Nephron (organoid): ENCODE results near the gene PLD3.

Experiments used
- H3K27ac Mint-ChIP-seq, 3 experiments: 2 replicates each; pipeline ENCODE4 v1.8.0; 2020; ENCODE audit warnings: mixed read lengths in 3 of 3, mild to moderate bottlenecking in 2 of 3, moderate library complexity in 1 of 3
- H3K27me3 Mint-ChIP-seq: 2 replicates; pipeline ENCODE4 v1.8.0; 2021; ENCODE audit warnings: low read depth, mild to moderate bottlenecking, moderate library complexity, mixed read lengths
- H3K36me3 Mint-ChIP-seq: 2 replicates; pipeline ENCODE4 v1.8.0; 2020; ENCODE audit warnings: low read depth, mixed read lengths
- H3K4me1 Mint-ChIP-seq: 2 replicates; pipeline ENCODE4 v1.8.0; 2020; ENCODE audit warnings: mixed read lengths
- H3K4me3 Mint-ChIP-seq, 3 experiments: 2 replicates each; pipeline ENCODE4 v1.8.0; 2020; ENCODE audit warnings: mild to moderate bottlenecking in 3 of 3, mixed read lengths in 3 of 3, moderate library complexity in 2 of 3
- H3K9me3 Mint-ChIP-seq: 2 replicates; pipeline ENCODE4 v1.8.0; 2020; ENCODE audit warnings: mixed read lengths
- TF ChIP-seq, protein P1 (sequence below), 3 experiments: fragments of 200-600 bp; sonication (generic); IDR thresholded peaks; one replicate each; pipeline ENCODE4 v1.5.0; 2021; ENCODE audit warnings: antibody characterized with exemption in 3 of 3; ENCODE audit not compliant: unreplicated experiment in 3 of 3

PLD3 gene

GRCh38 chr19:40390084-40390742 is 41.7 kb downstream of the PLD3 start, which contains the start of gene HIPK4:
Gene HIPK4, minus strand, starts transcription at chr19:40390181. Its CDS starts 279 bp downstream, at chr19:40389902.
- TF ChIP-seq, protein P1, sequence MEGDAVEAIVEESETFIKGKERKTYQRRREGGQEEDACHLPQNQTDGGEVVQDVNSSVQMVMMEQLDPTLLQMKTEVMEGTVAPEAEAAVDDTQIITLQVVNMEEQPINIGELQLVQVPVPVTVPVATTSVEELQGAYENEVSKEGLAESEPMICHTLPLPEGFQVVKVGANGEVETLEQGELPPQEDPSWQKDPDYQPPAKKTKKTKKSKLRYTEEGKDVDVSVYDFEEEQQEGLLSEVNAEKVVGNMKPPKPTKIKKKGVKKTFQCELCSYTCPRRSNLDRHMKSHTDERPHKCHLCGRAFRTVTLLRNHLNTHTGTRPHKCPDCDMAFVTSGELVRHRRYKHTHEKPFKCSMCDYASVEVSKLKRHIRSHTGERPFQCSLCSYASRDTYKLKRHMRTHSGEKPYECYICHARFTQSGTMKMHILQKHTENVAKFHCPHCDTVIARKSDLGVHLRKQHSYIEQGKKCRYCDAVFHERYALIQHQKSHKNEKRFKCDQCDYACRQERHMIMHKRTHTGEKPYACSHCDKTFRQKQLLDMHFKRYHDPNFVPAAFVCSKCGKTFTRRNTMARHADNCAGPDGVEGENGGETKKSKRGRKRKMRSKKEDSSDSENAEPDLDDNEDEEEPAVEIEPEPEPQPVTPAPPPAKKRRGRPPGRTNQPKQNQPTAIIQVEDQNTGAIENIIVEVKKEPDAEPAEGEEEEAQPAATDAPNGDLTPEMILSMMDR (IDR thresholded peaks at IDR 0.05; ENCODE audit: unreplicated experiment in 3 of 3) = no peak
- Mint-ChIP-seq H3K27ac (no peak within 1 kb of the TSS), H3K9me3 (no peaks in the 10 kb centered on the region), H3K4me3 (no peak within 1 kb of the TSS), H3K4me1 (peaks cover 6% of the 10 kb centered on the region), H3K27me3 (no peaks in the 10 kb centered on the region), H3K36me3 (no peaks in the 10 kb centered on the region)

GRCh38 chr19:40392123-40392522 is 43.6 kb downstream of the PLD3 start:
- Mint-ChIP-seq H3K4me3 (no peak overlapping the region), H3K4me1 (peaks cover 2% of the 10 kb centered on the region), H3K36me3 (no peaks in the 10 kb centered on the region), H3K27ac (no peak overlapping the region), H3K27me3 (peaks cover 5% of the 10 kb centered on the region), H3K9me3 (no peaks in the 10 kb centered on the region)
- TF ChIP-seq, protein P1 (IDR thresholded peaks at IDR 0.05; ENCODE audit: unreplicated experiment in 3 of 3) = no peak

DNA sequence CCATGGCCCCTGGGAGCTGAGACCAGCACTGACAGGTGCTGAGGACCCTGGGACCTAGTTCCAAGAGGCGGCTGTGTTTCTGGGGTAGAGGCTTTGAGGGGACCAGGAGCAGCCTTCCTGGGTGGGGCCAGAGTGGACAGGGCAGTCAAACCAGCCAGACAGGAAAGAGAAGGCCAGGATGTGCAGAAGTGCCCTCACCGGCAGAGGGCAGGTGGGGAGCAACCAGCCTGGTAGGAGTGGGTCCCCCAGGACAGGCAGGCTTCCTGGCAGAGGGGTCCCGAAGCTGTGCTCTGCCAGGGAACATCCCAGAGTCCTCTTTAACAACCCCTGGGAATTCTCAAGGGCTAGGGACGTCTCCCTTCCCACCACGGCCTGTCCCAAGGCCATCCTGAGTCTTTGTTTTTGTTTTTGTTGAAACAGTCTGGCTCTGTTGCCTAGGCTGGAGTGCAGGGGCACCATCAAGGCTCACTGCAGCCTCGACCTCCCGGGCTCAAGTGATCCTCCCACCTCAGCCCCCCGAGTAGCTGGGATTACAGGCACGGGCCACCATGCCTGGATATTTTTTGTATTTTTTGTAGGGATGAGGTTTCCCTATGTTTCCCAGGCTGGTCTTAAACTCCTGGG is 44.5 kb downstream of the PLD3 start:
- TF ChIP-seq, protein P1 (IDR thresholded peaks at IDR 0.05; ENCODE audit: unreplicated experiment in 3 of 3) = no peak
- H3K4me1 Mint-ChIP-seq = no peaks in the 10 kb centered on the region
- no peaks in the 10 kb centered on the region for H3K36me3 Mint-ChIP-seq
- H3K27me3 Mint-ChIP-seq = peaks cover 5% of the 10 kb centered on the region
- no peak overlapping the region for H3K4me3 Mint-ChIP-seq
- no peaks in the 10 kb centered on the region for H3K9me3 Mint-ChIP-seq
- no peak overlapping the region for H3K27ac Mint-ChIP-seq

DNA sequence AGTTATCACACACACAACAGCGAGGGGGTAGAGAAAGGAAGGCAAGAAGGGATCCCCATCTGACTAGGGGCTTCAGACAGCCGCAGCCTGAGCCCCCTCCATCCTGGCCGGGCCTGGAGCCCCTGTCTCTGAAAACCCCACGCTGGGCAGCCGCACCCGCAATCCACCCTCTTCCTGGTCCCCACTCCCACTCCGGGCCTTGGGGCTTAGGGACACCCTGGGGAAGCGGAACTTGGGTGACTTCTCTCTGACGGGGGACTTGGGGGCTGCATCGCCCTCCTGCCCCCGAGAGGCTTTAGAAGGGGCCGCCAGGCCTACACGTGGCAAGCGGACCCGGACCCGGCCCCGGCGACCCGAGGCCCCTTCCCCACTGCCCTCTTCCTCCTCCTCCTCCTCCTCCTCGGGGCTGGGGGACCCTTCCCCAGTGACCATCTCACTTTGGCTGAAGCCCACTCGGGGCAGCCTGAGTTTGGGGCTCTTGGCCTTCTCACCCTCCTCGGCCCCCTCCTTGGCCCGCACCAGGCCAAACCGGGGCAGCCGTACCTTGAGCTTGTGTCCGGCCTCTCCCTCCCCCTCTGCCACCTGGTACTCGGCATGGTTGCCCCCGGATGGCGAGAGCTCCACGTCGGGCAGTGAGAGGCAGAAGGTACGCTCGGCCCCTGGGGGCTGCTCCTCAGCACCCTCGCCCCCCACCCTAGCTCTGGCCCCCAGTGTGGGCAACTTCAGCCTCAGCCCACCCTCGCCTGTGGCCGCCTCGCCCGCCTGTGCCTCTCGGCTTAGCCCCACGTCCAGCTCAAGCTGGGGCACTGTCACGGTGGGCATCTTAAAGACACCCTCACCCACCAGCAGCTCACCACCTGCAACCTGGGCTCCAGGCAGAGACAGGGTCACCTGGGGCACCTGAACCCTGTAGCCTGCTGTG is 45.7 kb downstream of the PLD3 start:
- Mint-ChIP-seq H3K27ac (no peak overlapping the region), H3K36me3 (peaks cover 3% of the 10 kb centered on the region), H3K4me1 (peaks cover 3% of the 10 kb centered on the region), H3K27me3 (peaks cover 5% of the 10 kb centered on the region), H3K4me3 (no peak overlapping the region), H3K9me3 (no peaks in the 10 kb centered on the region)
- TF ChIP-seq, protein P1 (IDR thresholded peaks at IDR 0.05; ENCODE audit: unreplicated experiment in 3 of 3) = no peak

GRCh38 chr19:40394816-40395210 is 46.3 kb downstream of the PLD3 start:
- Mint-ChIP-seq H3K27ac (no peak overlapping the region), H3K36me3 (peaks cover 7% of the 10 kb centered on the region), H3K4me1 (peaks cover 8% of the 10 kb centered on the region), H3K27me3 (peaks cover 5% of the 10 kb centered on the region), H3K9me3 (no peaks in the 10 kb centered on the region), H3K4me3 (no peak overlapping the region)
- TF ChIP-seq, protein P1 (IDR thresholded peaks at IDR 0.05; ENCODE audit: unreplicated experiment in 3 of 3) = no peak
